ENCODE results near the gene SLC38A5. TPM values are rescaled to one million over a fixed set of nuclear protein-coding genes. Genes with fewer than 3 reads are reported as not detected.
"Not testable (repeated sequence)": the region's sequence is repeated elsewhere in the genome, so short reads cannot be mapped to it uniquely, and the experiment has no call there.

Gene SLC38A5
- total RNA-seq, 2 donors from 2014 or later, result 9.2 to 11.2 TPM

DNA sequence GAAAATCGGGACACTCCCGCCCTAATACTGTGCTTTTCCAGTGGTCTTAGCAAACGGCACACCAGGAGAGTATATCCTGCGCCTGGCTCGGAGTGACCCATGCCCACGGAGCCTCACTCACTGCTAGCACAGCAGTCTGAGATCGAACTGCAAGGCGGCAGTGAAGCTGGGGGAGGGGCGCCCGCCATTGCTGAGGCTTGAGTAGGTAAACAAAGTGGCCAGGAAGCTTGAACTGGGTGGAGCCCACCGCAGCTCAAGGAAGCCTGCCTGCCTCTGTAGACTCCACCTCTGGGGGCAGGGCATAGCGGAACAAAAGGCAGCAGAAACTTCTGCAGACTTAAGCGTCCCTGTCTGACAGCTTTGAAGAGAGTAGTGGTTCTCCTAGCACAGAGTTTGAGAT, 36.3 kb downstream of the SLC38A5 start:
- DNase-seq (ENCODE audit: low spot score); intact Hi-C loops (cut with DNase I): not testable (repeated sequence)

DNA sequence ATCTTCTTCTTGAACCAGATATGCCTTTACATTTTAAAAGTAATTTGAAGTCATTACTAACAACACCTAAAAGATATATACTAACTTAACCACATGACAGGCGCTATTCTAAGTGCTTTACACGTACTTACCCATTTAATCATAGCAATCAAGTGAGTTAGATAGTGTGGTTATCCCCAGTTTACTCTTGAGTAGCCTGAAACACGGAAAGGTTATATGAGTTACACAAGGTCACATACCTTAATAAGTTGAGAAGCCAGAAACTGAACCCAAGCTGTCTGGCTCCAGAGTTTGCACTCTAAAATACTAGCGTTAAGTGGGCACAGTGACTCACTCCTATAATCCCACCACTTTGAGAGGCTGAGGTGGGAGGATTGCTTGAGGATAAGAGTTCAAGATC, 39.9 kb downstream of the SLC38A5 start:
- intact Hi-C loops (cut with DNase I); DNase-seq (ENCODE audit: low spot score): not testable (repeated sequence)

DNA sequence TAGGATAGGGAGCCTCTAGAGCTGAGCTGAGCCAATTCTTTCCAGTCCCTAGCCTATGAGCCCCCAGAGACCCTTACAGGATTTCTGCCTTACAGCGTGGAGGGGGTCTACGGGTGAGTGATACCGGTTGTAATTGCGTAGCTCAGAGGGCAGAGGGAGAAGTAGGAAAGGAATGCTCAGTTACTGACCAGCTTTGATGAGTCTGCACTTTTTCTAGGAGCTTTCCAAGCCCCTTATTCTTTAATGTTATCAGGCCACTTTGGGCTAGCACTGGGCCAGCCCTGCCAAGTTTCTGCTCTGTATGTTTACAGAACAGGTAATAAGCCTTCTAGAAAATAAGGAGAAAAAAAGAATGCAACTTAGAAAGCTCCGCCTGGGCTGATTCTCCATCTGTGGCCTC, 40.5 kb downstream of the SLC38A5 start:
- DNase-seq (ENCODE audit: low spot score); intact Hi-C loops (cut with DNase I): not testable (repeated sequence)

DNA sequence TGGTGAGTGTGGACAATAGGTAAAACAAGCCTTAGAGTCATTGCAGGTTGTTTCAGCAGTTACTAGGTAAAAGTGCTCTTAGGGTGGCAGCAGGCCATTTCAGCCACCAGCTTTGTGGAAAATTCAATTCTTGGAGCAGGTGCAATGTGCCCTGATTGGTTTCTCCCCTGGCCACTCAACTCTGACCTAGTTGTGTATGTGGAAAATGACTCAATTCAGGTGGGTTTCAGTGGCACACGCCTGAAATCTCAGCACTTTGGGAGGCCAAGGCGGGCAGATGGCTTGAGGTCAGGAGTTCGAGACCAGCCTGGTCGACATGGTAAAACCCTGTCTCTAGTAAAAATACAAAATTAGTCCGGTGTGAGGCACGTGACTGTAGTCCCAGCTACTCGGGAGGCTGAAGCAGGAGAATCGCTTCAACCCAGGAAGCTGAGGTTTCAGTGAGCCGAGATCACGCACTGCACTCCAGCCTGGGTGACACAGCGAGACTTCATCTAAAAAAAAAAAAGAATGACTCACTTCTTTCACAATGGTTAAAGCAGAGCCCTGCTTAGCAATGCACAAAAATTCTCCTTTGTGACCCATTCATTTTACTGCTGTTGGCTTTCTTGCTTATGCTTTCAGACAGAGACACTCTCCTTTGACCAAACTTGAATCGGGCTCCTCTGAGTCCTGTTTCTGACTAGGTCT, 42.9 kb downstream of the SLC38A5 start:
- intact Hi-C loops (cut with DNase I); DNase-seq (ENCODE audit: low spot score): not testable (repeated sequence)

DNA sequence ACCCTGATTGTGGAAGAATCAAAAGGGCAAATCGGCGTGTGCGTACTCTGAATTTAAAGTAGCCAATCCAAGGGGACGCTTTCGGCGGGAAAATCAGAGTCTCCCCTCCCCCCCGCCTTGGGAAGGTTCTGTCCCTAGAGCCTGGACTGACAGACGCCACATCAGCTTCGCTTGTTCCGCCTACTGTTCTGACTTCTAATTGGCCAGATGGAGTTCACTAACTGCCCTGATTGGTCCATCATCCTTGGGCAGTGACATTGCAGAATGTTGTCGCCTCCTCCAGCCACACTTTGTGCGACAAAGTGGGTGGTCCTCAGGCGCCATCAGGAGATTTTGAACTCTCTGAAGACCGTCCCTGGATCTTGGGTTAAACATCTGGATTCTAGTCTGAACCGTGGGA, 58.2 kb downstream of the SLC38A5 start, which contains the start of gene SSX4B:
SSX4B (minus strand) TSS at position 101 of the 400 bp plus-strand sequence. CDS start 588 bp downstream, outside the sequence.
- intact Hi-C loops (cut with DNase I); DNase-seq (ENCODE audit: low spot score): not testable (repeated sequence)

Other genes starting within 250 kb of the SLC38A5 start
- gene SSX1, start 214.9 kb downstream of the SLC38A5 start, total RNA-seq, result not detected
- not detected for gene SSX3, start 113.6 kb downstream of the SLC38A5 start, total RNA-seq
- gene SSX4, start 86.7 kb downstream of the SLC38A5 start, total RNA-seq, result not detected
- gene SSX4B, start 58.3 kb downstream of the SLC38A5 start, total RNA-seq, result not detected
- gene FTSJ1, start 5.9 kb upstream of the SLC38A5 start, total RNA-seq, result 10 to 100 TPM; 30.3 to 37.2 TPM
- gene PORCN, start 38.7 kb upstream of the SLC38A5 start, total RNA-seq, result 10 to 100 TPM in 1 of 2 donors, 1 to 10 TPM in 1; 8.7 to 12.1 TPM
- gene EBP, start 51.5 kb upstream of the SLC38A5 start, total RNA-seq, result 10 to 100 TPM; 15.0 to 22.1 TPM
- 10 to 100 TPM; 13.0 to 15.0 TPM for gene TBC1D25, start 69.5 kb upstream of the SLC38A5 start, total RNA-seq
- gene RBM3, start 104.2 kb upstream of the SLC38A5 start, total RNA-seq, result 100 to 1,000 TPM; 246 to 280 TPM
- gene WDR13, start 127.2 kb upstream of the SLC38A5 start, total RNA-seq, result 10 to 100 TPM; 83.5 to 87.4 TPM
- gene WAS, start 213.5 kb upstream of the SLC38A5 start, total RNA-seq, result 10 to 100 TPM in 1 of 2 donors, 1 to 10 TPM in 1; 7.3 to 12.2 TPM
- 1 to 10 TPM; 3.8 to 4.5 TPM for gene SUV39H1, start 226.5 kb upstream of the SLC38A5 start, total RNA-seq